IMR-90 (cell line): ENCODE data around the gene UST. TPM values are rescaled to one million over a fixed set of nuclear protein-coding genes. Genes with fewer than 3 reads are reported as not detected.

Experiments used
- ATAC-seq: fragments of 200-7000 bp; cut with Tn5 transposase; 2 replicates; pipeline ENCODE4 v1.9.1; 2020; ENCODE audit warnings: low read depth, mild to moderate bottlenecking, moderate library complexity
- BruUV-seq: library from RNA; stranded (reverse); fragments of 400-500 nt; replicated peaks from 2 replicates; lab custom pipeline; 2021; lab: Mats Ljungman, UMichigan
- CTCF ChIA-PET: fragments of 300-600 bp; formaldehyde crosslinking; extraction: SDS; loops from one replicate; lab custom pipeline; 2021; ENCODE audit warnings: antibody characterized with exemption; lab: Yijun Ruan, JAX
- POLR2A ChIA-PET: fragments of 300-600 bp; sonication (Branson Sonifier 250); formaldehyde crosslinking; loops from one replicate; lab custom pipeline; 2022; ENCODE audit warnings: antibody characterized with exemption; ENCODE audit not compliant: unreplicated experiment; lab: Charles Lee
- DNase-seq: peaks from one replicate; pipeline ENCODE4 v3.0.0; 2013
- H2AFZ ChIP-seq: replicated peaks from 2 replicates; pipeline ENCODE3; 2013; ENCODE audit warnings: low read length, mild to moderate bottlenecking; ENCODE audit not compliant: poor library complexity
- H2AK5ac ChIP-seq: 2 replicates; pipeline ENCODE4 v1.6.1; 2013; ENCODE audit warnings: low read depth, low read length, inconsistent platforms
- H2AK9ac ChIP-seq: replicated peaks from 2 replicates; pipeline ENCODE3; 2013; ENCODE audit warnings: mild to moderate bottlenecking, low read depth, low read length, moderate library complexity; ENCODE audit not compliant: poor library complexity
- H2BK120ac ChIP-seq: 2 replicates; pipeline ENCODE4 v1.6.1; 2013; ENCODE audit warnings: low read depth, low read length, inconsistent platforms
- H2BK15ac ChIP-seq: 3 replicates; pipeline ENCODE4 v1.6.1; 2013; ENCODE audit warnings: low read depth, low read length, inconsistent platforms
- H2BK20ac ChIP-seq: 2 replicates; pipeline ENCODE4 v1.6.1; 2013; ENCODE audit warnings: low read depth, mild to moderate bottlenecking, inconsistent platforms, low read length, moderate library complexity
- H2BK5ac ChIP-seq: 2 replicates; pipeline ENCODE4 v1.6.1; 2013; ENCODE audit warnings: mild to moderate bottlenecking, low read depth, low read length, inconsistent platforms; ENCODE audit not compliant: poor library complexity, severe bottlenecking
- H3K14ac ChIP-seq: replicated peaks from 2 replicates; pipeline ENCODE4 v1.6.1; 2013; ENCODE audit warnings: low read depth, low read length, inconsistent platforms
- H3K18ac ChIP-seq: 2 replicates; pipeline ENCODE4 v1.6.1; 2013; ENCODE audit warnings: low read depth, low read length, control low read depth
- H3K23ac ChIP-seq: 2 replicates; pipeline ENCODE4 v1.6.1; 2013; ENCODE audit warnings: low read depth, low read length, inconsistent platforms
- H3K27ac ChIP-seq: 2 replicates; pipeline ENCODE4 v1.5.1; 2013; ENCODE audit warnings: mild to moderate bottlenecking, control low read depth, low read length; ENCODE audit not compliant: insufficient read depth
- H3K27me3 ChIP-seq: 2 replicates; pipeline ENCODE4 v1.6.1; 2013; ENCODE audit warnings: low read length; ENCODE audit not compliant: control insufficient read depth, insufficient read depth
- H3K36me3 ChIP-seq: 2 replicates; pipeline ENCODE4 v1.6.1; 2013; ENCODE audit warnings: low read length, mixed read lengths; ENCODE audit not compliant: control insufficient read depth, insufficient read depth
- H3K4ac ChIP-seq: 2 replicates; pipeline ENCODE4 v1.6.1; 2013; ENCODE audit warnings: low read depth, low read length, inconsistent platforms
- H3K4me1 ChIP-seq: 2 replicates; pipeline ENCODE4 v1.6.1; 2013; ENCODE audit warnings: low read length, mixed read lengths; ENCODE audit not compliant: control insufficient read depth, insufficient read depth
- H3K4me2 ChIP-seq: 2 replicates; pipeline ENCODE4 v1.6.1; 2013; ENCODE audit warnings: low read depth, mild to moderate bottlenecking, control low read depth, low read length, moderate library complexity
- H3K4me3 ChIP-seq: 2 replicates; pipeline ENCODE4 v1.5.1; 2013; ENCODE audit warnings: low read depth, mild to moderate bottlenecking, control low read depth, low read length, moderate library complexity; ENCODE audit not compliant: insufficient read depth
- H3K56ac ChIP-seq: 2 replicates; pipeline ENCODE4 v1.6.1; 2013; ENCODE audit warnings: low read length, inconsistent platforms; ENCODE audit not compliant: insufficient read depth; ENCODE audit errors: extremely low read depth
- H3K79me1 ChIP-seq, 2 experiments: 2 replicates each; pipeline ENCODE4 v1.6.1; 2013; ENCODE audit warnings: low read length in 2 of 2, inconsistent platforms in 1 of 2, low read depth in 1 of 2
- H3K9ac ChIP-seq: 2 replicates; pipeline ENCODE4 v1.6.1; 2013; ENCODE audit warnings: low read depth, low read length, control low read depth
- H3K9me1 ChIP-seq: 2 replicates; pipeline ENCODE4 v1.6.1; 2013; ENCODE audit warnings: low read length, inconsistent platforms; ENCODE audit not compliant: insufficient read depth
- H3K9me3 ChIP-seq: 2 replicates; pipeline ENCODE4 v1.6.1; 2013; ENCODE audit warnings: low read length; ENCODE audit not compliant: control insufficient read depth, insufficient read depth
- H4K20me1 ChIP-seq: 2 replicates; pipeline ENCODE4 v1.6.1; 2013; ENCODE audit warnings: low read length, inconsistent platforms; ENCODE audit not compliant: insufficient read depth
- H4K5ac ChIP-seq: 2 replicates; pipeline ENCODE4 v1.6.1; 2013; ENCODE audit warnings: mild to moderate bottlenecking, low read depth, low read length, control low read depth
- H4K8ac ChIP-seq, 2 experiments: 2 replicates each; pipeline ENCODE4 v1.6.1; 2013; ENCODE audit warnings: low read depth in 2 of 2, low read length in 2 of 2, control low read depth in 1 of 2, inconsistent platforms in 1 of 2
- H4K91ac ChIP-seq: 2 replicates; pipeline ENCODE4 v1.6.1; 2013; ENCODE audit warnings: low read depth, low read length, inconsistent platforms; ENCODE audit not compliant: insufficient read depth
- MAFK ChIP-seq: IDR thresholded peaks from 2 replicates; pipeline ENCODE4 v1.6.1; 2012; ENCODE audit warnings: low read depth, low read length, improper control_type of control experiment
- MXI1 ChIP-seq: IDR thresholded peaks from 2 replicates; pipeline ENCODE4 v1.6.1; 2012; ENCODE audit warnings: low read depth, mild to moderate bottlenecking, low read length, moderate library complexity, borderline replicate concordance
- WGBS, 2 experiments: methylation state at CpG; one replicate each; pipeline versions ENCODE4 v1.1.5 to v1.1.7; 2013; ENCODE audit warnings: missing lambda C conversion rate in 2 of 2; ENCODE audit not compliant: insufficient read length in 1 of 2; ENCODE audit errors: extremely low coverage in 2 of 2; 5-methylcytosine and 5-hydroxymethylcytosine counted together
- dilution Hi-C: fragments of 300-500 bp; cut with HindIII; formaldehyde crosslinking; loops from one replicate; pipeline ENCODE4 v1.14.3; 2018; ENCODE audit warnings: low sequenced_read_pairs; ENCODE audit not compliant: unreplicated experiment
- in situ Hi-C: fragments of 300-500 bp; cut with MboI; formaldehyde crosslinking; loops from 3 replicates; pipeline ENCODE4 v1.14.3; 2019; ENCODE audit warnings: low sequenced_read_pairs, inconsistent platforms, mixed read lengths
- intact Hi-C: fragments of 100-400 bp; cut with micrococcal nuclease; formaldehyde crosslinking; loops from 2 replicates; pipeline ENCODE4 v1.10.0; 2022
- polyA plus RNA-seq, 3 experiments: library from polyadenylated mRNA; depleted of rRNA; stranded (reverse); fragments of >200 nt; gene quantifications; 2 replicates each; pipeline ENCODE4 v1.2.3, GENCODE V29; 2012; ENCODE audit warnings: low replicate concordance in 1 of 3
- total RNA-seq: library from RNA; depleted of rRNA; stranded (reverse); fragments of >200 nt; gene quantifications from 2 replicates; pipeline ENCODE4 v1.2.3, GENCODE V29; 2012

Gene UST
- total and polyA plus RNA-seq, 2 of the 4 experiments (the other 2 are of a cell fraction) = 7.7 to 13.8 TPM

GRCh38 chr6:148839044-148839443, 92.2 kb downstream of the UST start:
- Histone ChIP-seq H3K9ac (no peak overlapping the region), H4K8ac (no peak overlapping the region), H2AK9ac (no peak overlapping the region), H3K4me3 (no peak overlapping the region), H3K18ac (no peak overlapping the region), H3K9me1 (peaks cover 7% of the 10 kb centered on the region), H2AK5ac (no peak overlapping the region), H3K4ac (no peak overlapping the region), H3K4me1 (peaks cover 5% of the 10 kb centered on the region), H2BK15ac (no peak overlapping the region), H2BK5ac (no peak overlapping the region), H4K20me1 (peaks cover 25% of the 10 kb centered on the region; the same call in 1 of the 2 replicates), H3K36me3 (no peaks in the 10 kb centered on the region), H3K23ac (no peak overlapping the region), H3K56ac (no peak overlapping the region), H3K27me3 (no peaks in the 10 kb centered on the region), H4K5ac (no peak overlapping the region), H3K9me3 (no peaks in the 10 kb centered on the region), H3K4me2 (no peak overlapping the region), H2BK20ac (no peak overlapping the region), H2AFZ (no peak overlapping the region), H3K79me1 (peaks cover 12 to 37% of the 10 kb centered on the region in 2 experiments; a peak in 3 of 4 replicates), H3K14ac (no peak overlapping the region), H2BK120ac (no peak overlapping the region), H3K27ac (no peak overlapping the region), H4K91ac (no peak overlapping the region)
- ATAC-seq = no peak
- dilution Hi-C loops = no loop called here
- intact Hi-C loops = loop anchor here (10.0 kb wide), 1 partner anchor 264 kb away; no protein-coding TSS in a partner anchor
- 92% methylated on average over 2 of the region's 3 CpGs; no CpG with 5 or more reads in 1 of the 2 experiments for WGBS, 2 experiments
- in situ Hi-C loops = no loop called here
- TF ChIP-seq MAFK (peak; percentile 96), MXI1 (no peak)
- no peak for DNase-seq
- ChIA-PET CTCF (no interaction called here), POLR2A (no interaction called here)
- BruUV-seq = no TSS peak
